ENCODE measurements around the gene TOR1A.

TOR1A gene, protein sequence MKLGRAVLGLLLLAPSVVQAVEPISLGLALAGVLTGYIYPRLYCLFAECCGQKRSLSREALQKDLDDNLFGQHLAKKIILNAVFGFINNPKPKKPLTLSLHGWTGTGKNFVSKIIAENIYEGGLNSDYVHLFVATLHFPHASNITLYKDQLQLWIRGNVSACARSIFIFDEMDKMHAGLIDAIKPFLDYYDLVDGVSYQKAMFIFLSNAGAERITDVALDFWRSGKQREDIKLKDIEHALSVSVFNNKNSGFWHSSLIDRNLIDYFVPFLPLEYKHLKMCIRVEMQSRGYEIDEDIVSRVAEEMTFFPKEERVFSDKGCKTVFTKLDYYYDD

DNA sequence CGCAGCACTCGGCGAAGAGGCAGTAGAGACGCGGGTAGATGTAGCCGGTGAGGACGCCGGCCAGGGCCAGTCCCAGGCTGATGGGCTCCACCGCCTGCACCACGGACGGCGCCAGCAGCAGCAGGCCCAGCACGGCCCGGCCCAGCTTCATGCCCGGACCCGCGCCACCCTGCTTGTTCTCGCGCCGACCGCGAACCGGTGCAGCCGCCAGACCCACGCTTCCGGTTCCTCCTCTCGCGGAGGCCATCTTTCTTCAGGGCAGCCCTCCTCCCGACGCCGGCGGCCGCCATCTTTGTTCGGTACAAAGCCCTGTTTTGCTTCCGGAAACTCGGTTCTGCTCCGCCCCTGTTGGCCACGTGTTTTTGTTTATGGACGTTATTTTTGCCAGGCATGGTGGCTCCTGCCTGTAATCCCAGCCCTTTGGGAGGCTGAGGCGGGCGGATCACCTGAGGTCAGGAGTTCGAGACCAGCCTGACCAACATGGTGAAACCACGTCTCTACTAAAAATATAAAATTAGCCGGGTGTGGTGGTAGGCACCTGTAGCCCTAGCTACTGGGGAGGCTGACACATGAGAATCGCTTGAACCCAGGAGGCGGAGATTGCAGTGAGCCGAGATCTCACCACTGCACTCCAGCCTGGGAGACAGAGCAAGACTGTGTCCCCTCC, at the start of gene TOR1A:
TOR1A (minus strand) TSS at position 202 of the 667 bp plus-strand sequence; CDS start at position 151, 51 bp downstream.
- peak; percentile 90 to 92 (median 91) for DNase-seq (ENCODE audit: low read depth in 2 of 3, low spot score in 1 of 3)

DNA sequence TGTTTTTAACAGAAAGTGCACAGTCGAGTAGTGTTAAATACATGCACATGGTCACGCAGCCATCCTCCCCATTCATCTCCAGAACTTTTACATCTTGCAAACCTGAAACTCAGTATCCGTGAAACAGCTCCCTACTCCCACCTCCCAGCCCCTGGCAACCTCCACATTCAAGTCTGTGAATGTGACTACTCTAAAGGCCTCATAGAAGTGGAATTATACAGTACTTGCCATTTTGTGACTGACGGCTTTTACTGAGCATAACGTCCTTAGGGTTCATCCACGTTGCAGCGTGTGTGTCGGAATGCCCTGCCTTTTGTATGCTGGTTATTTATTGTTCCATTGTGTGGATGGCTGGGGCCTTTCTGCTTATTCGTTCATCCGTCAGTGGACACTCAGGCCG, 47.1 kb upstream of the TOR1A start:
- DNase-seq (ENCODE audit: low read depth in 2 of 3, low spot score in 1 of 3), result no peak

DNA sequence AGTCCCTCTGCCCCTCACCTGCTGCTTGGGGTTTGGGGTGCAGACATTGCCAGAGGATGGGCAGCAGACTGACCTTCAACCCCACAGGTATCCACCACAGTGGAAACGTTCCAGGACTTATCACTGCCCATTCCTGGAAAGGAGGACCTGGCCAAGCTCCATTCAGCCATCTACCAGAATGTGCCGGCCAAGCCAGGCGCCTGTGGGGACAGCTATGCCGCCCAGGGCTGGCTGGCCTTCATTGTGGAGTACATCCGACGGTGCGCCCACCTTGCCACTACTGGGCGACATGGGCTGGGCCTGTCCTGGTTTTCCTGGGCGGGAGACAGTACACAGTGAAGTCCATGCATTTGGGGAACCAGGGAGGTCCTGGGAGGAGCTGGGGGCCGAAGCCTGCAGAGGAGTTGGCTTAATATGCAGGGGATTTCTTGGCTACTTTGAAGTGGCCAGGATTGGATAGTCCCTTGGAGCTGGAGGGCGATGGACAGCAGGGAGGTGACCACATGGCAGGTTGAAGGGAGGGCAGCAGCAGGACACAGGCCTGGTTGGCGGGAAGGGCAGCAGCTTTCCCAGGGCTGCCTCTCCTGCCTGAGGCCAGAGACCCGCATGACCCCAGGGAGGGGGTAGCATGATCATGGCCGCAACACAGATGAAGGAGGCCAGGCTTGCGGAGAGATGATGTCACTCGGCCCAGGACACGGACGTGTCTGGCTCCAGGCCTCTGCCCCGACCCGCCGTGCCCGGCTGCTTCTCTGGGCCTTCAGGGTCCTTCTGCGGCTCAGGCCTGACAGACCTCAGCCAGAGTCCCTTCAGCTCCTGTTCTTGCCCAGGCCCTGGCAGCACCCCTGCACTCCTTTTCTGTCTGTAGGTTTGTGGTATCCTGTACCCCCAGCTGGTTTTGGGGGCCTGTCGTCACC, 45.9 kb upstream of the TOR1A start:
- no peak for DNase-seq (ENCODE audit: low read depth in 2 of 3, low spot score in 1 of 3)

DNA sequence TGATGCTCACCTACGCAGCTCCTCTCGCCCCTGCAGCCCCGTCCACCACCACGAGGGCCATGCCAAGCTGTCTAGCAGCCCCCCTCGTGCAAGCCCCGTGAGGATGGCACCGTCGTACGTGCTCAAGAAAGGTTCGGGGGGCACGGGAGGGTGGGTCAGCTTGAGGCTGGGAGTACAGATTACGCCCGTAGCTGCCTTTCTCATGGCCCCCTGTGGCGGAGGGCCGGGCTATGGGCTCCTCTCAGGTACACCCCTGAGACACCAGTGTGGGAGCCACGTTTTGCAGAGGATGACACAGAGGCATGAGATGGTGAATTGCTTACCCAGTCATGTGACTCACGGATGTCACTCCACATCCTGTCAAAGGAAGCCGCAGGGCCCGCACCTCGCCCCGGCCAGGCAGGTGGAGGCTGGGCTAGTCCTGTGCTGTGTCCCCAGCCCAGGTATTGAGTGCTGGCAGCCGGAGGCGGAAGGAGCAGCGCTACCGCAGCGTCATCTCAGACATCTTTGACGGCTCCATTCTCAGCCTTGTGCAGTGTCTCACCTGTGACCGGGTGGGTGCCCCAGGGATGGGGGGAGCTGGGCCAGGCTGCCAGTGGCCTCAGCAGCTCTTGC, 45.0 kb upstream of the TOR1A start:
- DNase-seq (ENCODE audit: low read depth in 2 of 3, low spot score in 1 of 3), result peak; percentile 66 to 78 (median 69)

DNA sequence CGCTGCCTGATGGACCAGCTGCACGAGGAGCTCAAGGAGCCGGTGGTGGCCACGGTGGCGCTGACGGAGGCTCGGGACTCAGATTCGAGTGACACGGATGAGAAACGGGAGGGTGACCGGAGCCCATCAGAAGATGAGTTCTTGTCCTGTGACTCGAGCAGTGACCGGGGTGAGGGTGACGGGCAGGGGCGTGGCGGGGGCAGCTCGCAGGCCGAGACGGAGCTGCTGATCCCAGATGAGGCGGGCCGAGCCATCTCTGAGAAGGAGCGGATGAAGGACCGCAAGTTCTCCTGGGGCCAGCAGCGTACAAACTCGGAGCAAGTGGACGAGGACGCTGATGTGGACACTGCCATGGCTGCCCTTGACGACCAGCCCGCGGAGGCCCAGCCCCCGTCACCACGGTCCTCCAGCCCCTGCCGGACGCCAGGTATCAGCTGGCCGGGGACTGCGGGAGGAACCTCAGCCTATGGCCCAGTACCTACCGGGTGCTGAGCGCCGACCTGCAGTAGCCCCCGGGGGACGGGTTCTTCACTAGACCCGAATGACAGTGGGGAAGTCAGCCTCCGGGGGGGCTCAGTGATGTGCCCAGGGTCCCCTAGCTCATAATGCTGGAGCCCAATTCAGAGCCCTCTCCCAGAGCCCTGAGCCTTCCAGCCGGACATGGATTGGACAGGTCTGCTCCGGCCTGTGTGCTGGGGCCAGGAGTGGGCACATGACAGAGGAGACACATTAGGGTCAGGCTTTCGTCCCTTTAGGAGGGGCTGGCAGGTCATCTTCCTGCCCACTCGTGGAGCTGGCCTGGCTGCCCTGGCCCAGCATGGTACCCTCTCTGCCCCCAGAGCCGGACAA, 44.3 kb upstream of the TOR1A start:
- DNase-seq (ENCODE audit: low read depth in 2 of 3, low spot score in 1 of 3), result no peak

DNA sequence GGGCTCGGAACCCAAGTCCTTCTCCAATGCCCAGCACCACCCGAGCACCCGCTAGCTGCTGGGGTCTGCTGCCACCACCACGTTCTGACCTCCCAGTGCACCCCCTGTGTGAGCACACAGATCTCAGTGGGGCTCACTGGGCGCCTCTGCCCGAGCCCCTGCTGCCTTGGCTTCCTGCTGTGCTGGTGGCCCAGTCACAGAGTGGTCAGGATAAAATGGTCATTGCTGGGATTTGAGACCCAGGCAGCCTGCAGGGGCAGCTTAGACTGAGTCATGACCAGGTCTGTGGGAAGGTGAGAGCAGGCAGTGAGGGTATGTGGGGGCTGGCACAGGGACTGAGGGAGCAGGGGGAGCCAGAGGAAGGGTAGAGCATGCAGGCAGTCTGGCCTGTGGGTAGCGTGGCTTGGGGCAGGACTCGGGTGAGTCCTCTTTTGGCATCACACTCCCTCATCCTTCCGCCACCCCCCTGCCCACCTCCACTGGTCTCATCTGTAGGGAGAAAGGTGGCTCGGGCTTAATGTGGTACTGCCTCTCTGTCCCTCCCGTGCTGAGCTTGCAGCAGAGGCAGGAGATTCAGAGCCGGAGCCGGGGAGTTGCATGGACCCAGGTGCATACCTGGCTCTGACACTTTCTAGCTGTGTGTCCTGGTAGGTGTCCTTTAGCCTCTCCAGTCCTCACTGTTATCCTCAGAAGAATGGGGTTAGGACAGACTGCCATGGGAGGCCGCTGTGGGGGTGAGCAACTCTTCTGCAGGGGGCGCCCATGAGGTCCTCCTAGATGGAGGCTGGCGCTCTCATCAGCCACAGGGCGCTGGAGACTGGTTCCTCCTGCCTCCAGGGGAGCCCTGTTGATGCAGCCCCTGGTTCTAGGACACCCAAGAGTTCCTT, 43.4 kb upstream of the TOR1A start:
- DNase-seq (ENCODE audit: low read depth in 2 of 3, low spot score in 1 of 3), result no peak

DNA sequence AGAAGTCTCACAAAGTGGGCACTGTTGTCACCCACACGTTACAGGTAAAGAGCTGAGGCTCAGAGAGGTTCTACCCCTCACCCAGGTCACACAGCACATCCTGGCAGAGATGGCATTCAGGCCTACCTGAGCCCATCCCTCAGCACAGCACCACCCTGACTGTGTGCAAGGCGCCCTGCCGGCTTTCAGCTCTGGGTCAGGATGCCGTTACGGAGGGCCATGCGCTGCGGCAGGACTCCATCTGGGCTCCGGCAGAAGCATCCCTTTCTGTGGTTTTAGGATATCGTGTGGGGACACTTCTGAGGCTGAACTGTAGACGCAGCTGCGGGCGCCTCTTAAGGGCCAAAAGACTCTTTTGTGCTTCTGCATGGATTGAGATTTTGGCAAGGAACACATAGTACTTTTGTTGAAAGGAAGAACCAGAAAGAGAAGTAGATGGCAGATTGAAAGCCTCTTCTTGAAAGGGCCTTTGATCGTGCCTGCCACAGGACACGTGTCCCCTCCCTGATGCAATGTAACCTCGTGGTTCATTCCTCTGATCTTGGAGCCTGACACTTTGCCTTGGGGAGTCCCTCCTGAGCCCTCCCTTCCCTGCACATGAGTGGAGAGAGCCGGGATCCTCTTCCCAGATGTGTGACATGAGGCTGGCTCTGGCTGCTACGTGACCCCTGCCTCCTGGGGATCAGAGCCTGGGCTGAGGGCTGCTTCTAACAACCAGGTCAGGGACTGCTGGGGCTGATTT, 42.6 kb upstream of the TOR1A start:
- no peak for DNase-seq (ENCODE audit: low read depth in 2 of 3, low spot score in 1 of 3)

DNA sequence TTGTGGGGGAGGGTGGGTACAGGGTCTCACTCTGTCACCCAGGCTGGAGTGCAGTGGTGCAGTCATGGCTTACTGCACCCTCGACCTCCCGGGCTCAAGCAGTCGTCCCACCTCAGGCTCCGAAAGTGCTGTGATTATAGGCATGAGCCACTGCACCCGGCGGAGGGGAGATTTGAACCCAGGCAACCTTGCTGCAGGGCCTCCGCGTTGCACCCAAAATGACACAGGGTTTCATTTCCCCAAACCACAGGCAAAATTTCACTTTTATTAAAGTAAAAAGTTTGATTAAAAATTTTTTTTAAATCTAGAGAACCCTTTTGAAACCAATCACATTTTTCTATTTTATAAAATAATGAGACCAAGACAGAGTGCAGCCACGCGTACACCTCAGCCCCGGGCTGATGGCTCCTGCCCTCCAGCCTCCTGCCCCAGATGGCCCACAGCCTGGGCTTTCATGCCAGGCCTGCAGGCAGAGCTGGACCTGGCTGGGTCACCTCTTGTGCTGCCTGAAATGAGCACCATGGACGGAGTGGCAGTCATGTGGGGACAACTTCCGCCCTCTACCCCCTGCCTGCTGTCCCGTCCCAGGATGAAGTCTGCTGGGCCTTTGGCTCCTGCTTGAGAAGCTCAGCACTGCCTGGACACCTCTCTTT, 41.9 kb upstream of the TOR1A start:
- no peak for DNase-seq (ENCODE audit: low read depth in 2 of 3, low spot score in 1 of 3)

DNA sequence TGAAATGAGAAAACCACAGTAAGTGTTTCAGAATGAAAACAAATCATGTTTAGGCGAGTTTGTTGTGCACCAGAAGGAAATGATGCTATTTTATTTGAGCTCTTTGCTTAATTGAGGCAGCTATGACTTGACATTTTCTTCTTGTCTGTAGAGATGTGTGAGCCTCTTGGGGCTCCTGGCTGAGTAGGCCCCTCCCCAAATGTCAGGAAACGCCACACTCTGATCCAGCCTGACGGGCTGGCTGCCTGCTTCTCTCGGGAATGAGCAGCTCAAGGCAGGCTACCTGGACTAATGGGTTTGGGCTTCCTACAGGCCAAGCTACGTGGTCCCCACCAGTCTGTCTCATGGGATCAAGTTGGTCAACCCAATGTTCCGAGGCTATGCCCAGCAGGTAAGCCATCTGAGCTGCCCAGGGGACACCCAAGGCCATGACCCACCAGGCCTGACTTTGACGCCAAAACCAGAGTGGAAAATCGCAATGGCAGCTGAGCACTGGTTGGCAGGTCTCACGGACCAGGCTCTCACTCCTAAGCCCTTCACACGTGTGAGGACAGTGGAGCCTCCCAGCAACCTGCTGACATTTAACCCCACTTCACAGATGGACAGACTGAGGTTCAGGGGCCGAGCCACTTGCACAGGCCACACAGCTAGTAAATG, 41.2 kb upstream of the TOR1A start:
- DNase-seq (ENCODE audit: low read depth in 2 of 3, low spot score in 1 of 3), result no peak

DNA sequence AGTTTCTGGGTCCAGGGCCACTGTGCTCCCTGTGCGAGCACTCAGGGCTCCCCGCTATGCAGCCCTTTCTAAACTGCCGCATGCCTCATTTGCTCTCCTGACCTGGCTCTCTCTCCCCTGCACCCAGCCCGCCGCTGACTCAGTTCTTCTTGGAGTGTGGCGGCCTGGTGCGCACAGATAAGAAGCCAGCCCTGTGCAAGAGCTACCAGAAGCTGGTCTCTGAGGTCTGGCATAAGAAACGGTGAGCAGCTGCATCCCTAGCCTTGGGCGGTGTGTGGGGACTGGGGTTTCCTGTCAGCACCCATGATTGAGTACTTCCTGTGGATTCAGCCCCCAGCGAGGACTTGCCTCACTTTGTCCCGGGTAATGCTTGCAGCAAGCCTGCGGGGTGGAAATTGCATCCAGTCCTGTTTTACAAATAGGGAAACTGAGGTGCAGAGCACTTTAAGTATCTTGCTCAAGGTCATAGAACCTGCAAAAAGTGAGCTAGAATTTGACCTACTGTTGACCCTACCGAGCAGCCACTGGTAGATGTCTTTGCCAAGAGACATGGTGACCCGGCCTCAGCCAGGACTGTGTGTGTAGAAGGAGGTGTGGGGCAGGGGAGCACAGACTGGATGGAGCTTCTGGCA, 39.2 kb upstream of the TOR1A start:
- DNase-seq (ENCODE audit: low read depth in 2 of 3, low spot score in 1 of 3), result peak; percentile 35 to 60 (median 51)

DNA sequence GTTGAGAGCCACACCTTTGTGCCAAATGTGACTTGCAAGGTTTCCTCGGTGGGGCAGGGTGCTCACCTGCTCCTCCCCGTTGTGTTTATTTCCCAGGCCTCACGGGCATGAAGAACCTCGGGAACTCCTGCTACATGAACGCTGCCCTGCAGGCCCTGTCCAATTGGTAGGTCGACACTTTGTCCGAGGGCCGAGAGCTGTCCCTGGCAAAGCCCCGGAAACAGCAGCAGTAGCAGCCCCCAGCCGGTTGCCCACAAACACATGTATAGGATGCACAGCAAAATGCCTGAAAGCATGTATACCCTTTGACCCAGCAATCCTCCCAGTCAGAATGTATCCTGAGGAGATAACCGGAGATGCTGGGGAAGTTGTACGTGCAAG, 37.5 kb upstream of the TOR1A start:
- DNase-seq (ENCODE audit: low read depth in 2 of 3, low spot score in 1 of 3), result no peak

DNA sequence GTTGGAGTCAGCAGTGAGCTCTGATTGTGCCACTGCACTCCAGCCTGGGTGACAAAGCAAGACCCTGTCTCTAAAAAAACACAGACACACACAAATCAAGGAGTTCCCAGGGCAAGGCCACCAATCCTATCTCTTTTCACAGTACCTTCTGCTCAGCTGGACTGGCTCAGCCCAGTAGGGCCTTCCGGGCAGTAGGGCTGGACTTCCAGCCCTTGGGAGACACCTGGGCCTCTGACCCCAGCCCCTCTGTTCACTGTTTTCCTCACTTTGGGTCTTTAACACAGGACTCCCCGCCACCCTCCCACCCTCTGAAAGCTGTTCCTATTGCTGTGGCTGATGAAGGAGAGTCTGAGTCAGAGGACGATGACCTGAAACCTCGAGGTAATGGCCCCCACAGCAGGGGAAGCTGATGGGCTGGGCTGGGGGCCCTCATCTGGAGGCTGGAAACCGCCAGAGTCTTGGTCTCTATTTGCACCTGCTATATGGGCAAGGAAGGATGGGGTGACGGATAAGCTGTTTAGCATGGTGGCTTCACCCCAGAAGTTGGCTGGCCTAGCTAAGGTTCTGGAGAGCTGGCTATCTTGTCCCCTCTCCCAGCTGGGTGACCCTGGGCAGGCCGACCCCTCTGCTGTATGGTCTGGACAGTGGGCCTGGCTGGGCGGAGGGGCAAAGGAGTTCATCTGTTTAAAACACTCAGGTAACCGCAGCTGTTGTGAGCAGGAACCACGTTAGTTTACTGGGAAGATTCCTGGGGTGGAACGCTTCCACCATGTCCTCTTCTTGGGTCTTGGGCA, 36.9 kb upstream of the TOR1A start:
- DNase-seq (ENCODE audit: low read depth in 2 of 3, low spot score in 1 of 3), result no peak

DNA sequence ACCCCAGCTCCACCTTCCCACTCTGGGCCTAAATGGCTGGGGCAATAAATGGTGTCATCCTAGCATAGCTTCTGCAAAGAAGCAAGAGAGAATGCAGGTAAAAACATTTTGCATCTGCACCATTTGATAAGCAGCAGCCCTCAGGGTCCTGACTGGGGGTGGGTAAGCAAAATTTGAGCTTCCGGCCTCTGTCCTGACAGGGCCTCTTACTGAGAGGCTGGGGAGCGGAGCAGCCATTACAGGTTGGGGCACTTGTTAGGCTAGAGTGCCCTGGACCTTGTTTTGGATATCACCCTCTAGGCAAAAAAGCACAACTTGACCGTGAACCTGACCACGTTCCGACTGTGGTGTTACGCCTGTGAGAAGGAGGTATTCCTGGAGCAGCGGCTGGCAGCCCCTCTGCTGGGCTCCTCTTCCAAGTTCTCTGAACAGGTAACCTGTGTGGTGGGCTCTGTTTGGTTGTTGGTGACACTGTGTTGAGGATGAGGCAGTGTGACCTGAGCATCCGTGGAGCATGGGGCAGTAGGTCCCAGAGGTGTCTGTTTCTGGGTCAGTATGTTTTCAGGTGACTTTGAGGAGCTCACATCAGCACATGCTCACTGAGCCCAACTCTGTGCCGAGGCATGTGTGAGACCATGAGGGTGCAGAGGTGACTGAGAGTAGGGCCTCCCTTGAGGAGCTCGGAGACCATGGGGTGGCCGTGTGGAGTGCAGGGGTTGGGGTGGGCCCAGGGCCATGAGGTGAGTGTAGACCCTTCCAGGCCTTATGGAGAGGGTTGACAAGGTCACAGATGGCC, 34.4 kb upstream of the TOR1A start:
- no peak for DNase-seq (ENCODE audit: low read depth in 2 of 3, low spot score in 1 of 3)

DNA sequence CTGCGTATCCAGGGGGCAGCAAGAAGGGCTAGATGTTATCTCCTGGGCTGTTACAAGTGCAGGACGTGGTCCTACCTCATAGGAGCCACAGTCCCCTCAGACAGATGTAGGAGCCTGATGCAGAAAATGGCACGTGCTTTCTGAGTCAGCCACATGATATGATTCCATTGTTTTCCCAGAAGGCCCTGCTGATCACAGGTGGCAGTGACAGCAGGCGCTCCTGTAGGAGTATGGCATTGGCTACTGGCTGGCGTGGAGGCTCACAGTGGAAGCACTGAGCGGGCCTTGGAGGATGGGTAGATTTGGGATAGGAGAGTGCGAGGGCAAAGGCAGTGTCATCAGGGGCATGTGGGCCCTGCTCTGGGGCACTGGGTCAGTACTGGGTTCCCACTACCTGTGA, 33.3 kb upstream of the TOR1A start:
- no peak for DNase-seq (ENCODE audit: low read depth in 2 of 3, low spot score in 1 of 3)

DNA sequence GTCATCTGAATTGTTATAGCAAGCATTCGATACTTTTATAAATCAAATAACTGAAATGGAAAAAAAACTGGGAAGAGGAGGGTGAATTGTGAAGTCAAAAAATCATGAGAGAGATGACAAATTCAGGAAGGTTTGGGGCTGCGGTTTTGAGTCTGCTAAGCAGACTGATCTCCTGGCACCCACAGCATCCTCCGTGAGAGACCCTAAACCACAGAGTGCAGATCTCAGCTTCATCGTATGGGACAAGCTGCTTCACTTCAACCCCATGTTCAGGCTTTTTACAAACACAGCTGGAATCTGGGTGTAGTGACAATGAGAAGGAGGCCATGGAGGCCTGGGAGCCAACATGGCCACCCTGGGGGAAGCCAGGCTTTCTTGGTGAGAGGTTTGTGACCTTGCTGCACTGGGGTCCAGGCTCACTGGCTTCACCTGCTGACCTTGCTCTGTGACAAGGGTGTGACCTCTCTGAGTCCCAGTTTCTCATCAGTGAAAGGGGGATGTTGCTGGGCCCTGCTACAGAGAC, 30.7 kb upstream of the TOR1A start:
- no peak for DNase-seq (ENCODE audit: low read depth in 2 of 3, low spot score in 1 of 3)

Data from stimulated activated CD4-positive, alpha-beta T cell treated with anti-CD3 and anti-CD28 coated beads, Interleukin-12 subunit alpha, Interleukin-12 subunit beta, amount 100 ng/mL, for 48 hours (primary cell).